Sigmoid colon (tissue), 4 donors: ENCODE data around the gene CAD.

Source experiments
- POLR2AphosphoS5 ChIP-seq, 4 donors: sonication (generic); formaldehyde crosslinking; IDR thresholded peaks; one replicate each; pipeline ENCODE4 v1.6.1; 2017; ENCODE audit warnings: antibody characterized with exemption in 4 of 4
- TF ChIP-seq, protein P1 (sequence below), 4 experiments: fragments of 450-650 bp in 3 of 4; fragments of 200-600 bp in 1 of 4; IDR thresholded peaks; one replicate each; pipeline ENCODE4 v1.5.1; 2016 to 2019; ENCODE audit warnings: antibody characterized with exemption in 4 of 4, mild to moderate bottlenecking in 3 of 4, moderate library complexity in 2 of 4

DNA sequence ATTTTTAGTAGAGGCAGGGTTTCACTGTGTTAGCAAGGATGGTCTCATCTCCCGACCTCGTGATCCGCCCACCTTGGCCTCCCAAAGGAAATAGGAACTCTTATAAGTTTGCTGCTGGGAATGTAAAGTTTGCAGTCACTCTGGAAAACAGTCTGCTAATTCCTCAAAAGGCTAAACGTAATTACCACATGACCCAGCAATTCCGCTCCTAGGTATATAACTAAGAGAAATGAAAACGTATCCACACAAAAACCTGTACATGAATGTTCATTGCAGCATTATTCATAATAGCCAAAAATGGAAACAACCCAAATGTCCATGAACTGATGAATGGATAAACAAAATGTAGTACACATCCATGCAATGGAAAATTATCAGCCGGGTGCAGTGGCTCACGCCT lies 27.2 kb upstream of the CAD start:
- TF ChIP-seq, protein P1, sequence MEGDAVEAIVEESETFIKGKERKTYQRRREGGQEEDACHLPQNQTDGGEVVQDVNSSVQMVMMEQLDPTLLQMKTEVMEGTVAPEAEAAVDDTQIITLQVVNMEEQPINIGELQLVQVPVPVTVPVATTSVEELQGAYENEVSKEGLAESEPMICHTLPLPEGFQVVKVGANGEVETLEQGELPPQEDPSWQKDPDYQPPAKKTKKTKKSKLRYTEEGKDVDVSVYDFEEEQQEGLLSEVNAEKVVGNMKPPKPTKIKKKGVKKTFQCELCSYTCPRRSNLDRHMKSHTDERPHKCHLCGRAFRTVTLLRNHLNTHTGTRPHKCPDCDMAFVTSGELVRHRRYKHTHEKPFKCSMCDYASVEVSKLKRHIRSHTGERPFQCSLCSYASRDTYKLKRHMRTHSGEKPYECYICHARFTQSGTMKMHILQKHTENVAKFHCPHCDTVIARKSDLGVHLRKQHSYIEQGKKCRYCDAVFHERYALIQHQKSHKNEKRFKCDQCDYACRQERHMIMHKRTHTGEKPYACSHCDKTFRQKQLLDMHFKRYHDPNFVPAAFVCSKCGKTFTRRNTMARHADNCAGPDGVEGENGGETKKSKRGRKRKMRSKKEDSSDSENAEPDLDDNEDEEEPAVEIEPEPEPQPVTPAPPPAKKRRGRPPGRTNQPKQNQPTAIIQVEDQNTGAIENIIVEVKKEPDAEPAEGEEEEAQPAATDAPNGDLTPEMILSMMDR (IDR thresholded peaks at IDR 0.05), result no peak
- no peak for TF ChIP-seq POLR2AphosphoS5 (IDR thresholded peaks at IDR 0.05)
